Measurements from ENCODE around the gene NEK10. TPM values are rescaled to one million over a fixed set of nuclear protein-coding genes. Genes with fewer than 3 reads are reported as not detected.

The NEK10 gene
- polyA plus RNA-seq, 1 experiment, result 2.5 TPM

GRCh38 chr3:27352047-27352446 lies 17.1 kb downstream of the NEK10 start:
- Histone ChIP-seq H3K36me3 (ENCODE audit: control insufficient read depth, insufficient read depth, low read length) (peaks cover 2% of the 10 kb centered on the region; the same call in 1 of the 2 replicates), H3K27me3 (ENCODE audit: control insufficient read depth, insufficient read depth, low read length) (no peaks in the 10 kb centered on the region), H3K4me3 (ENCODE audit: low read depth, low read length) (no peak overlapping the region)
- no peak for DNase-seq (ENCODE audit: low read depth)
- TF ChIP-seq, protein P1, sequence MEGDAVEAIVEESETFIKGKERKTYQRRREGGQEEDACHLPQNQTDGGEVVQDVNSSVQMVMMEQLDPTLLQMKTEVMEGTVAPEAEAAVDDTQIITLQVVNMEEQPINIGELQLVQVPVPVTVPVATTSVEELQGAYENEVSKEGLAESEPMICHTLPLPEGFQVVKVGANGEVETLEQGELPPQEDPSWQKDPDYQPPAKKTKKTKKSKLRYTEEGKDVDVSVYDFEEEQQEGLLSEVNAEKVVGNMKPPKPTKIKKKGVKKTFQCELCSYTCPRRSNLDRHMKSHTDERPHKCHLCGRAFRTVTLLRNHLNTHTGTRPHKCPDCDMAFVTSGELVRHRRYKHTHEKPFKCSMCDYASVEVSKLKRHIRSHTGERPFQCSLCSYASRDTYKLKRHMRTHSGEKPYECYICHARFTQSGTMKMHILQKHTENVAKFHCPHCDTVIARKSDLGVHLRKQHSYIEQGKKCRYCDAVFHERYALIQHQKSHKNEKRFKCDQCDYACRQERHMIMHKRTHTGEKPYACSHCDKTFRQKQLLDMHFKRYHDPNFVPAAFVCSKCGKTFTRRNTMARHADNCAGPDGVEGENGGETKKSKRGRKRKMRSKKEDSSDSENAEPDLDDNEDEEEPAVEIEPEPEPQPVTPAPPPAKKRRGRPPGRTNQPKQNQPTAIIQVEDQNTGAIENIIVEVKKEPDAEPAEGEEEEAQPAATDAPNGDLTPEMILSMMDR (IDR thresholded peaks at IDR 0.05; ENCODE audit: insufficient read depth, low read depth, low read length), result no peak
- ChIA-PET POLR2A (no interaction called here), CTCF (no interaction called here)

- ChIA-PET CTCF (interaction anchor here (1.2 kb wide), 1 partner anchor 8 kb away, joined by 3 read pairs; no protein-coding TSS in a partner anchor), POLR2A (no interaction called here)
- Histone ChIP-seq H3K36me3 (ENCODE audit: control insufficient read depth, insufficient read depth, low read length) (peaks cover 4% of the 10 kb centered on the region), H3K4me3 (ENCODE audit: low read depth, low read length) (no peak overlapping the region), H3K27me3 (ENCODE audit: control insufficient read depth, insufficient read depth, low read length) (no peaks in the 10 kb centered on the region)
- TF ChIP-seq, protein P1 (IDR thresholded peaks at IDR 0.05; ENCODE audit: insufficient read depth, low read depth, low read length), result no peak
- no peak for DNase-seq (ENCODE audit: low read depth)
These were observed 19.4 kb downstream of the NEK10 start for GRCh38 chr3:27349832-27350231.

- Histone ChIP-seq H3K4me3 (ENCODE audit: low read depth, low read length) (no peak overlapping the region), H3K27me3 (ENCODE audit: control insufficient read depth, insufficient read depth, low read length) (no peaks in the 10 kb centered on the region), H3K36me3 (ENCODE audit: control insufficient read depth, insufficient read depth, low read length) (peaks cover 4% of the 10 kb centered on the region)
- CTCF ChIA-PET, result no interaction called here
- TF ChIP-seq, protein P1 (IDR thresholded peaks at IDR 0.05; ENCODE audit: insufficient read depth, low read depth, low read length), result no peak
- DNase-seq (ENCODE audit: low read depth), result no peak
- POLR2A ChIA-PET, result no interaction called here
These were observed 23.0 kb downstream of the NEK10 start for GRCh38 chr3:27345959-27346865.

GRCh38 chr3:27345493-27345892 lies 23.7 kb downstream of the NEK10 start:
- no peak for DNase-seq (ENCODE audit: low read depth)
- TF ChIP-seq, protein P1 (IDR thresholded peaks at IDR 0.05; ENCODE audit: insufficient read depth, low read depth, low read length), result no peak
- CTCF ChIA-PET, result no interaction called here
- POLR2A ChIA-PET, result no interaction called here
- H3K36me3 ChIP-seq (ENCODE audit: control insufficient read depth, insufficient read depth, low read length), result peaks cover 4% of the 10 kb centered on the region
- no peaks in the 10 kb centered on the region for H3K27me3 ChIP-seq (ENCODE audit: control insufficient read depth, insufficient read depth, low read length)
- no peak overlapping the region for H3K4me3 ChIP-seq (ENCODE audit: low read depth, low read length)

GRCh38 chr3:27345045-27345444 lies 24.1 kb downstream of the NEK10 start:
- ChIA-PET POLR2A (no interaction called here), CTCF (no interaction called here)
- Histone ChIP-seq H3K4me3 (ENCODE audit: low read depth, low read length) (no peak overlapping the region), H3K27me3 (ENCODE audit: control insufficient read depth, insufficient read depth, low read length) (no peaks in the 10 kb centered on the region), H3K36me3 (ENCODE audit: control insufficient read depth, insufficient read depth, low read length) (peaks cover 4% of the 10 kb centered on the region)
- DNase-seq (ENCODE audit: low read depth), result no peak
- TF ChIP-seq, protein P1 (IDR thresholded peaks at IDR 0.05; ENCODE audit: insufficient read depth, low read depth, low read length), result no peak
